Measurements from ENCODE around the gene FABP1. TPM values are rescaled to one million over a fixed set of nuclear protein-coding genes. Genes with fewer than 3 reads are reported as not detected.

The FABP1 gene
- total RNA-seq, 4 donors from 2014 or later: not detected

GRCh38 chr2:88090446-88091283 is 37.2 kb downstream of the FABP1 start:
- Histone ChIP-seq H3K36me3 (no peaks in the 10 kb centered on the region), H3K4me3 (no peak overlapping the region), H3K9me3 (no peaks in the 10 kb centered on the region), H3K27ac (no peak overlapping the region), H3K4me1 (no peaks in the 10 kb centered on the region), H3K27me3 (no peaks in the 10 kb centered on the region)
- no peak for DNase-seq (ENCODE audit: low spot score in 2 of 2)
- TF ChIP-seq POLR2A (IDR thresholded peaks at IDR 0.05): no peak
- no peak for TF ChIP-seq EP300 (IDR thresholded peaks at IDR 0.05)
- TF ChIP-seq CTCF (IDR thresholded peaks at IDR 0.05): no peak
- 54 to 61% methylated on average over 8 of the region's 8 CpGs for WGBS, 2 donors

- Histone ChIP-seq H3K36me3 (no peaks in the 10 kb centered on the region), H3K4me1 (no peaks in the 10 kb centered on the region), H3K27ac (no peak overlapping the region), H3K4me3 (no peak overlapping the region), H3K9me3 (no peaks in the 10 kb centered on the region), H3K27me3 (no peaks in the 10 kb centered on the region)
- WGBS, 2 donors: 94 to 100% methylated on average over 2 of the region's 2 CpGs
- no peak for DNase-seq (ENCODE audit: low spot score in 2 of 2)
- no peak for TF ChIP-seq EP300 (IDR thresholded peaks at IDR 0.05)
- TF ChIP-seq CTCF (IDR thresholded peaks at IDR 0.05): no peak
- no peak for TF ChIP-seq POLR2A (IDR thresholded peaks at IDR 0.05)
These were observed 38.9 kb downstream of the FABP1 start for GRCh38 chr2:88088999-88089398.

GRCh38 chr2:88087763-88088162 is 40.1 kb downstream of the FABP1 start:
- H3K9me3 ChIP-seq: no peaks in the 10 kb centered on the region
- no peaks in the 10 kb centered on the region for H3K27me3 ChIP-seq
- DNase-seq (ENCODE audit: low spot score in 2 of 2): no peak
- no peak for TF ChIP-seq CTCF (IDR thresholded peaks at IDR 0.05)
- TF ChIP-seq POLR2A (IDR thresholded peaks at IDR 0.05): no peak
- TF ChIP-seq EP300 (IDR thresholded peaks at IDR 0.05): no peak
- no peak overlapping the region for H3K27ac ChIP-seq
- H3K36me3 ChIP-seq: no peaks in the 10 kb centered on the region
- WGBS, 2 donors: 92 to 93% methylated on average over 17 of the region's 17 CpGs
- peaks cover 0 to 10% (median 0%) of the 10 kb centered on the region in 4 donors for H3K4me1 ChIP-seq
- no peak overlapping the region for H3K4me3 ChIP-seq

GRCh38 chr2:88087073-88087472 is 40.8 kb downstream of the FABP1 start:
- 95 to 100% methylated on average over 2 of the region's 2 CpGs for WGBS, 2 donors
- no peaks in the 10 kb centered on the region for H3K36me3 ChIP-seq

More at GRCh38 chr2:88087073-88087472, 40.8 kb downstream of the FABP1 start:
- no peak overlapping the region for H3K4me3 ChIP-seq
- no peaks in the 10 kb centered on the region for H3K27me3 ChIP-seq
- DNase-seq (ENCODE audit: low spot score in 2 of 2): no peak
- TF ChIP-seq CTCF (IDR thresholded peaks at IDR 0.05) (no peak), EP300 (IDR thresholded peaks at IDR 0.05) (no peak), POLR2A (IDR thresholded peaks at IDR 0.05) (no peak)
- no peaks in the 10 kb centered on the region for H3K9me3 ChIP-seq
- peaks cover 0 to 15% (median 2%) of the 10 kb centered on the region in 4 donors for H3K4me1 ChIP-seq
- H3K27ac ChIP-seq: no peak overlapping the region
